Testis (tissue), 3 donors: ENCODE results near the gene PLEKHA3. TPM values are rescaled to one million over a fixed set of nuclear protein-coding genes. Genes with fewer than 3 reads are reported as not detected.
"Not testable (repeated sequence)": the region's sequence is repeated elsewhere in the genome, so short reads cannot be mapped to it uniquely, and the experiment has no call there.

ENCODE experiments used
- DNase-seq: peaks from one replicate; pipeline ENCODE4 v3.0.0-alpha.2; 2019
- H3K27ac ChIP-seq, 2 donors: fragments of 200-600 bp; sonication (generic); one replicate each; pipeline ENCODE4 v1.5.1; 2019
- H3K27me3 ChIP-seq: fragments of 200-600 bp; sonication (generic); one replicate; pipeline ENCODE4 v1.5.1; 2019
- H3K36me3 ChIP-seq: fragments of 200-600 bp; sonication (generic); one replicate; pipeline ENCODE4 v1.5.1; 2017; ENCODE audit warnings: low read depth; ENCODE audit errors: missing control alignments
- H3K4me1 ChIP-seq: fragments of 200-600 bp; sonication (generic); one replicate; pipeline ENCODE4 v1.5.1; 2019
- H3K4me3 ChIP-seq, 2 donors: fragments of 200-600 bp; sonication (generic); one replicate each; pipeline ENCODE4 v1.5.1; 2017 to 2019
- H3K9me3 ChIP-seq: fragments of 200-600 bp; sonication (generic); one replicate; pipeline ENCODE4 v1.5.1; 2017
- CTCF ChIP-seq, 3 experiments: fragments of 450-650 bp in 2 of 3; fragments of 200-600 bp in 1 of 3; sonication (generic) in 1 of 3; IDR thresholded peaks; one replicate each; pipeline ENCODE4 v1.5.1; 2016 to 2019; ENCODE audit warnings: antibody characterized with exemption in 3 of 3, mild to moderate bottlenecking in 2 of 3, moderate library complexity in 1 of 3
- POLR2A ChIP-seq: fragments of 450-650 bp; IDR thresholded peaks from one replicate; pipeline ENCODE4 v1.6.1; 2017; ENCODE audit warnings: antibody characterized with exemption, mild to moderate bottlenecking, moderate library complexity
- WGBS, 2 donors: methylation state at CpG; one replicate each; pipeline ENCODE4 v1.1.5; 2018; 5-methylcytosine and 5-hydroxymethylcytosine counted together
- intact Hi-C: fragments of 100-400 bp; cut with DNase I; formaldehyde crosslinking; loops from one replicate; pipeline ENCODE4 v1.15.1; 2023; ENCODE audit warnings: low total_unique reads
- polyA plus RNA-seq: library from polyadenylated mRNA; stranded (reverse); fragments of 350-450 nt; fragmentation: Illumina TruSeq; extraction: RNeasy Lipid Tissue Mini Kit (QIAGEN cat#74804); gene quantifications from one replicate; pipeline ENCODE4 v1.2.3, GENCODE V29; 2014; ENCODE audit warnings: low read depth, low replicate concordance; ENCODE audit not compliant: insufficient read depth
- total RNA-seq, 2 donors: library from RNA; depleted of rRNA; stranded (reverse); fragments of >200 nt; gene quantifications; one replicate each; pipeline ENCODE4 v1.2.3, GENCODE V29; 2016

Gene PLEKHA3
- total and polyA plus RNA-seq, 3 donors from 2014 or later: 17.8 to 58.7 (median 22.8) TPM

DNA sequence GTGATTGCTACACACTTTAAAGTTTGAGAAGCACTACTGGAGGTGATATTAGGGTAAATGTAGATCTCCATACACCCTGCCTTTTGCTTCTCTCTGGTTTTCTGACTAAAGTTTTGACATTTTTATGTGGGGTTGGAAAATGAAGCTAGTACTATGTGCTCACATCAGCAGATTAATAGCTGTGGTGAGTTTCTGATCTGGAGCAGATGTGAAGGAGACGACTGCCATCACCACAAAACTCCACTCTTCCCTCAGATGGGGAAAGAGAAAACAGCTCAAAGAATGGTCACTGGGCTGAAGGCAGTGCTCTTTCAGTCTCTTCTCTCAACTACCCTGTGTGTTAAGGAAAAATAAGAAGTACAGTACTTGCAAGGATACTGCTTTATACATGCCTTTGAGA lies 37.2 kb downstream of the PLEKHA3 start:
- WGBS, 2 donors: 73 to 82% methylated on average over 1 of the region's 1 CpG

DNA sequence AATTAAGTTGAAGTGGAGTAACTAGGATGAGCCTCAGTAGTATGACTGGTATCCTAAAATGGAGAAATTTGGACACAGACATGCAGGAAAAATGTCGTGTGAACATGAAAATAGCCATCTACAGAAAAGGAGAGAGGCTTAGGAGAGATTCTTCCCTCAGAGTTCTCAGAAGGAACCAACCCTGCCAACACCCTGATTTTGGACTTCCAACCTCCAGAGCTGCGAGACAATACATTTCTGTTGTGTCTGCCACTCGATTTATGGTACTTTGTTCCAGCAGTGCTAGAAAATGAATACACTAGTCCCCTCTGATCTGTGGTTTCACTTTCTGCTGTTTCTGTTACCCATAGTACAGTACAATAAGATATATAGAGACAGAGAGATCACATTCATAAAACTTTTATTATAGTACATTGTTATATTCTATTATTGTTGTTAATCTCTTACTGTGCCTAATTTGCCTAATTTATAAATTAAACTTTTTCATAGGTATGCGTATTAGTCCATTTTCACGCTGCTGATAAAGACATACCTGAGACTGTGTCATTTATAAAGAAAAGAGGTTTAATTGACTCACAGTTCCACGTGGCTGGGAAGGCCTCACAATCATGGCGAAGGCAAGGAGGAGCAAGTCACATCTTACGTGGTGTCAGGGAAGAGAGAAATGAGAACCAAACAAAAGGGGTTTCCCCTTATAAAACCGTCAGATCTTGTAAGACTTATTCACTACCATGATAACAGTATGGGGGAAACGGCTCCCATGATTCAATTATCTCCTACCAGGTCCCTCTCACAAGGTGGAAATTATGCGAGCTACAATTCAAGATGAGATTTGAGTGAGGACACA lies 41.3 kb downstream of the PLEKHA3 start:
- Histone ChIP-seq H3K27ac (no peak overlapping the region), H3K4me1 (peaks cover 9% of the 10 kb centered on the region), H3K27me3 (no peaks in the 10 kb centered on the region), H3K4me3 (no peak overlapping the region), H3K36me3 (no peaks in the 10 kb centered on the region), H3K9me3 (no peaks in the 10 kb centered on the region)
- WGBS, 2 donors: 78 to 79% methylated on average over 11 of the region's 11 CpGs
- TF ChIP-seq CTCF (IDR thresholded peaks at IDR 0.05) (no peak), POLR2A (no peak)
- no peak for DNase-seq
- intact Hi-C loops: no loop called here

More for the DNA sequence above, 37.2 kb downstream of the PLEKHA3 start:
- no peak overlapping the region for H3K4me3 ChIP-seq
- no peaks in the 10 kb centered on the region for H3K27me3 ChIP-seq
- DNase-seq: no peak
- H3K36me3 ChIP-seq: no peaks in the 10 kb centered on the region
- intact Hi-C loops: no loop called here
- H3K27ac ChIP-seq: no peak overlapping the region
- H3K9me3 ChIP-seq: no peaks in the 10 kb centered on the region
- TF ChIP-seq POLR2A (no peak), CTCF (IDR thresholded peaks at IDR 0.05) (no peak)
- H3K4me1 ChIP-seq: no peaks in the 10 kb centered on the region

DNA sequence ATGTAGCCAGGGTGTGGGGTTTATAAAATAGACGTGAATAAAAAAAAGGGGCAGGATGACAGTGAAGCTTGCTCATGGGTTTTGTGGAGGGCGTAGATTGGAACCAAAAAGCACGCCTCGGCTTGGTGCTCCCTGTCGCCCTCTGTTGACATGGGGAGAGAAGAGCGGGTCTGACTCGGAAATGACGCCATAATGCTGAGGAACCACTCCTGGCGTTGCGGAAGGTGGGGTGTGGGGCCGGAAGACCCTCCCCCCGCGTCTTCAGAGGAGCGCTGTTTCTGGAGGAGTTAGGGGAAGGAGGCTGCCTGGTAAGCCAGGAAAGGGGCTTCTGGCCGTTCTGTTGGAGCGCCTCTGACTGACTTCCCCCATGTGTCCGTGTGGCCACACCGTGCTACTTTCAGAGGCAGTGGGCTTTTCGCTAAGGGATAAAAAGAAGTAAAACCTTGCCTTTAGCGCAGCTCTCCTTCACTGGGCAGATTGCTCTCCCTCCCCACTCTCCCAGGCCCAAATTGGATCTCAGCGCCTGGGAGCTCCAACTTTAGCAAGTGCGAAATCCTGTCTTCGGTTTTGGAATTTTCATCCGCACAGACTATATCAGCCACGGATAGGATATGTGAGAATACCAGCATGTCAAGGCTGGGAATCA lies 42.8 kb downstream of the PLEKHA3 start:
- no peaks in the 10 kb centered on the region for H3K9me3 ChIP-seq
- peak overlapping the region; percentile 66 to 69 for H3K27ac ChIP-seq
- DNase-seq: peak; percentile 93
- WGBS, 2 donors: 5 to 20% methylated on average over 22 to 25 of the region's 25 CpGs
- intact Hi-C loops: no loop called here
- peak overlapping the region; percentile 60 to 74 for H3K4me3 ChIP-seq
- no peaks in the 10 kb centered on the region for H3K36me3 ChIP-seq
- H3K4me1 ChIP-seq: peaks cover 9% of the 10 kb centered on the region
- no peaks in the 10 kb centered on the region for H3K27me3 ChIP-seq
- TF ChIP-seq POLR2A (no peak), CTCF (IDR thresholded peaks at IDR 0.05) (peak; percentile 49 to 75 (median 68))

GRCh38 chr2:178523596-178524134 lies 43.4 kb downstream of the PLEKHA3 start:
- TF ChIP-seq POLR2A: no peak
- TF ChIP-seq CTCF (IDR thresholded peaks at IDR 0.05): no peak
- no peak for DNase-seq
- peak overlapping the region; percentile 66 to 69 for H3K27ac ChIP-seq
- 29 to 34% methylated on average over 8 of the region's 8 CpGs for WGBS, 2 donors
- intact Hi-C loops: no loop called here
- H3K4me3 ChIP-seq: peak overlapping the region; percentile 60 to 74
- peaks cover 9% of the 10 kb centered on the region for H3K4me1 ChIP-seq
- no peaks in the 10 kb centered on the region for H3K27me3 ChIP-seq
- no peaks in the 10 kb centered on the region for H3K36me3 ChIP-seq
- H3K9me3 ChIP-seq: no peaks in the 10 kb centered on the region

DNA sequence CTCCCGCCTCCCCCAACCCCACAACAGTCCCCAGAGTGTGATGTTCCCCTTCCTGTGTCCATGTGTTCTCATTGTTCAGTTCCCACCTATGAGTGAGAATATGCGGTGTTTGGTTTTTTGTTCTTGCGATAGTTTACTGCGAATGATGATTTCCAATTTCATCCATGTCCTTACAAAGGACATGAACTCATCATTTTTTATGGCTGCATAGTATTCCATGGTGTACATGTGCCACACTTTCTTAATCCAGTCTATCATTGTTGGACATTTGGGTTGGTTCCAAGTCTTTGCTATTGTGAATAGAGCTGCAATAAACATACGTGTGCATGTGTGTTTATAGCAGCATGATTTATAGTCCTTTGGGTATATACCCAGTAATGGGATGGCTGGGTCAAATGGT lies 44.8 kb downstream of the PLEKHA3 start:
- H3K27me3 ChIP-seq, DNase-seq, H3K4me3 ChIP-seq, H3K27ac ChIP-seq, intact Hi-C loops, H3K9me3 ChIP-seq, H3K36me3 ChIP-seq, H3K4me1 ChIP-seq: not testable (repeated sequence)
- 85 to 100% methylated on average over 5 of the region's 5 CpGs for WGBS, 2 donors

- H3K9me3 ChIP-seq, H3K4me1 ChIP-seq, DNase-seq, H3K27ac ChIP-seq, H3K27me3 ChIP-seq, H3K36me3 ChIP-seq, intact Hi-C loops, H3K4me3 ChIP-seq: not testable (repeated sequence)
- WGBS, 2 donors: 79 to 86% methylated on average over 1 of the region's 1 CpG
These were observed 45.2 kb downstream of the PLEKHA3 start for GRCh38 chr2:178525460-178525859.
